MCF 10A (cell line): ENCODE measurements around the gene TMEM168. TPM values are rescaled to one million over a fixed set of nuclear protein-coding genes. Genes with fewer than 3 reads are reported as not detected.
A peak's percentile ranks its signal among the peaks of the same experiment; 100 is the strongest.

Source experiments
- BruUV-seq: library from RNA; stranded (reverse); fragments of 400-500 nt; replicated peaks from 2 replicates; lab custom pipeline; 2021; lab: Mats Ljungman, UMichigan
- CTCF ChIA-PET: fragments of 300-600 bp; sonication (Branson Sonifier 250); formaldehyde crosslinking; extraction: SDS; loops from one replicate; lab custom pipeline; 2021; ENCODE audit warnings: antibody characterized with exemption, inconsistent platforms; lab: Yijun Ruan, JAX
- POLR2A ChIA-PET: fragments of 300-600, 350-650 bp; sonication (Branson Sonifier 250); formaldehyde crosslinking; extraction: SDS; loops from one replicate; lab custom pipeline; 2020; ENCODE audit warnings: antibody characterized with exemption, inconsistent platforms; lab: Yijun Ruan, JAX
- DNase-seq: peaks from one replicate; pipeline ENCODE4 v3.0.0-alpha.2; 2018; ENCODE audit not compliant: unreplicated experiment
- H3K27ac Mint-ChIP-seq: one replicate; pipeline ENCODE4 v1.8.0; 2022; ENCODE audit warnings: mild to moderate bottlenecking, low read depth, mixed read lengths; ENCODE audit not compliant: unreplicated experiment
- H3K27me3 Mint-ChIP-seq: one replicate; pipeline ENCODE4 v1.8.0; 2022; ENCODE audit warnings: mixed read lengths; ENCODE audit not compliant: insufficient read depth, unreplicated experiment
- H3K36me3 Mint-ChIP-seq: one replicate; pipeline ENCODE4 v1.8.0; 2022; ENCODE audit warnings: mild to moderate bottlenecking, moderate library complexity, mixed read lengths; ENCODE audit not compliant: insufficient read depth, unreplicated experiment
- H3K4me1 Mint-ChIP-seq: one replicate; pipeline ENCODE4 v1.8.0; 2022; ENCODE audit warnings: mixed read lengths; ENCODE audit not compliant: insufficient read depth, unreplicated experiment
- H3K4me3 Mint-ChIP-seq: one replicate; pipeline ENCODE4 v1.8.0; 2022; ENCODE audit warnings: mild to moderate bottlenecking, moderate library complexity, mixed read lengths; ENCODE audit not compliant: unreplicated experiment
- H3K9me3 Mint-ChIP-seq: one replicate; pipeline ENCODE4 v1.8.0; 2022; ENCODE audit warnings: mixed read lengths; ENCODE audit not compliant: unreplicated experiment
- intact Hi-C: fragments of 100-400 bp; cut with micrococcal nuclease; formaldehyde crosslinking; loops from 2 replicates; pipeline ENCODE4 v1.14.1; 2022
- total RNA-seq: library from RNA; stranded (reverse); gene quantifications from 2 replicates; pipeline ENCODE4 v1.2.3, GENCODE V29; 2022
- TF ChIP-seq, protein P1 (sequence below): fragments of 200-600 bp; IDR thresholded peaks from one replicate; pipeline ENCODE4 v1.8.0; 2022; ENCODE audit warnings: antibody characterized with exemption, mild to moderate bottlenecking; ENCODE audit not compliant: unreplicated experiment

Gene TMEM168
- total RNA-seq, 1 experiment from 2014 or later: 32.5 TPM

GRCh38 chr7:112749775-112750174 lies 40.4 kb downstream of the TMEM168 start:
- Mint-ChIP-seq H3K4me3 (no peak overlapping the region), H3K36me3 (no peaks in the 10 kb centered on the region), H3K9me3 (no peaks in the 10 kb centered on the region), H3K27me3 (no peaks in the 10 kb centered on the region), H3K4me1 (no peaks in the 10 kb centered on the region), H3K27ac (no peak overlapping the region)
- ChIA-PET CTCF (interaction anchor here (0.8 to 1.2 kb wide), 2 partner anchors 119 to 223 kb away, joined by 3 read pairs; no protein-coding TSS in a partner anchor), POLR2A (interaction anchor here (0.5 to 1.4 kb wide), 5 partner anchors 10 to 37 kb away, joined by 3 to 5 read pairs (median 3); no protein-coding TSS in a partner anchor)
- intact Hi-C loops: no loop called here
- TF ChIP-seq, protein P1, sequence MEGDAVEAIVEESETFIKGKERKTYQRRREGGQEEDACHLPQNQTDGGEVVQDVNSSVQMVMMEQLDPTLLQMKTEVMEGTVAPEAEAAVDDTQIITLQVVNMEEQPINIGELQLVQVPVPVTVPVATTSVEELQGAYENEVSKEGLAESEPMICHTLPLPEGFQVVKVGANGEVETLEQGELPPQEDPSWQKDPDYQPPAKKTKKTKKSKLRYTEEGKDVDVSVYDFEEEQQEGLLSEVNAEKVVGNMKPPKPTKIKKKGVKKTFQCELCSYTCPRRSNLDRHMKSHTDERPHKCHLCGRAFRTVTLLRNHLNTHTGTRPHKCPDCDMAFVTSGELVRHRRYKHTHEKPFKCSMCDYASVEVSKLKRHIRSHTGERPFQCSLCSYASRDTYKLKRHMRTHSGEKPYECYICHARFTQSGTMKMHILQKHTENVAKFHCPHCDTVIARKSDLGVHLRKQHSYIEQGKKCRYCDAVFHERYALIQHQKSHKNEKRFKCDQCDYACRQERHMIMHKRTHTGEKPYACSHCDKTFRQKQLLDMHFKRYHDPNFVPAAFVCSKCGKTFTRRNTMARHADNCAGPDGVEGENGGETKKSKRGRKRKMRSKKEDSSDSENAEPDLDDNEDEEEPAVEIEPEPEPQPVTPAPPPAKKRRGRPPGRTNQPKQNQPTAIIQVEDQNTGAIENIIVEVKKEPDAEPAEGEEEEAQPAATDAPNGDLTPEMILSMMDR: no peak
- BruUV-seq: no TSS peak
- DNase-seq: no peak

DNA sequence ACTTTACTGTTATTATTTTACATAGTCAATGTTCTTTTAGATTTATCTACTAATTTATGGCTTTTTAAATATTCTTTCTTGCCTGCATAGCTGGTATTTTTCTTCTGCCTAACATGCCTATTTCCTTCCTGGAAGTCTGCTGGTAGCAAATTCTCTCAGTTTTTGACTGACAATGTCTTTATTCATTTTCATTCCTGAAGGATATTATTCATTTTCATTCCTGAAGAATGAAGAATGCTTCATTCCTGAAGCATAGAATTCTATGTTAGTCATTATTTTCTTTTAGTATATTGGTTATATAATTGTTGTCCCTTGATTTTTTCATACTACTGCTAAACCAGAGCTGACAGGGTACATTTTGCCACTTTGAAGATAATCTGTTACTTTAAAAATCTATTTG lies 41.8 kb downstream of the TMEM168 start:
- intact Hi-C loops: no loop called here
- no peak overlapping the region for H3K4me3 Mint-ChIP-seq
- ChIA-PET POLR2A (interaction anchor here (0.9 kb wide), 1 partner anchor 21 kb away, joined by 3 read pairs; no protein-coding TSS in a partner anchor), CTCF (interaction anchor here (0.7 to 1.6 kb wide), 3 partner anchors 10 to 131 kb away, joined by 3 read pairs; no protein-coding TSS in a partner anchor)
- BruUV-seq: no TSS peak
- no peak overlapping the region for H3K27ac Mint-ChIP-seq
- no peak for DNase-seq
- H3K36me3 Mint-ChIP-seq: no peaks in the 10 kb centered on the region
- no peaks in the 10 kb centered on the region for H3K9me3 Mint-ChIP-seq
- TF ChIP-seq, protein P1: no peak
- no peaks in the 10 kb centered on the region for H3K27me3 Mint-ChIP-seq
- H3K4me1 Mint-ChIP-seq: no peaks in the 10 kb centered on the region

GRCh38 chr7:112745635-112746034 lies 44.6 kb downstream of the TMEM168 start:
- no TSS peak for BruUV-seq
- Mint-ChIP-seq H3K27me3 (no peaks in the 10 kb centered on the region), H3K4me1 (no peaks in the 10 kb centered on the region), H3K36me3 (peaks cover under 1% of the 10 kb centered on the region), H3K4me3 (no peak overlapping the region), H3K27ac (no peak overlapping the region), H3K9me3 (no peaks in the 10 kb centered on the region)
- ChIA-PET CTCF (no interaction called here), POLR2A (interaction anchor here (1.9 kb wide), 1 partner anchor 13 kb away, joined by 7 read pairs; no protein-coding TSS in a partner anchor)
- no peak for DNase-seq
- intact Hi-C loops: no loop called here
- TF ChIP-seq, protein P1: no peak

- BruUV-seq: no TSS peak
- Mint-ChIP-seq H3K27ac (no peak overlapping the region), H3K27me3 (no peaks in the 10 kb centered on the region), H3K36me3 (peaks cover 5% of the 10 kb centered on the region), H3K4me1 (no peaks in the 10 kb centered on the region), H3K4me3 (no peak overlapping the region), H3K9me3 (no peaks in the 10 kb centered on the region)
- intact Hi-C loops: no loop called here
- DNase-seq: peak; percentile 15
- ChIA-PET CTCF (no interaction called here), POLR2A (interaction anchor here (1.9 kb wide), 1 partner anchor 14 kb away, joined by 7 read pairs; no protein-coding TSS in a partner anchor)
- TF ChIP-seq, protein P1: no peak
These were observed 45.4 kb downstream of the TMEM168 start for GRCh38 chr7:112744818-112745217.
